Measurements from ENCODE around the gene SRD5A1. TPM values are rescaled to one million over a fixed set of nuclear protein-coding genes. Genes with fewer than 3 reads are reported as not detected.

Gene SRD5A1
- total RNA-seq, 2 experiments from 2014 or later: 14.1 to 14.3 TPM

DNA sequence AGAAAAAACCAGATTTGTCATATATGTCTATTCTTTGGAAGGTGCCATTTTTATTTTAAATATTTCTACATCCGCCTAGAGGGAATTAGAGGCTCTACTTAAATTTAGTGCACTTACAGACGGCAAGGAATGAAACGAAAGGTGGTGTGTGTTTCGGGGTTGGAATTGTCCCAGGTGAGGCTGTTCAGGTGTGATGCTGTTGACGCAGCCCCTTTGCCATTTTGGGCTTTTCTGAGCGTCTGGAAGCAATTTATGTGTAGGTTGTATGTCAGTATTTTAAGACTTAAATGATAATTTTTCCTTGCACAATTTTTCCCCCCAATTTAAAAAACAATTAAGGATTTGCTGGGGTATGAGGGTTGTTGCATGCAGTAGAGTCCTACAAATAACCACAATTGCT lies 82.0 kb downstream of the SRD5A1 start:
- H3K4me3 Mint-ChIP-seq: peak overlapping the region; percentile 86
- peak overlapping the region; percentile 75 for H3K27ac Mint-ChIP-seq
- H3K27me3 Mint-ChIP-seq: no peaks in the 10 kb centered on the region
- H3K36me3 Mint-ChIP-seq: peaks cover 32% of the 10 kb centered on the region
- no peaks in the 10 kb centered on the region for H3K9me3 Mint-ChIP-seq
- peaks cover 50% of the 10 kb centered on the region for H3K4me1 Mint-ChIP-seq
- no peak for DNase-seq

DNA sequence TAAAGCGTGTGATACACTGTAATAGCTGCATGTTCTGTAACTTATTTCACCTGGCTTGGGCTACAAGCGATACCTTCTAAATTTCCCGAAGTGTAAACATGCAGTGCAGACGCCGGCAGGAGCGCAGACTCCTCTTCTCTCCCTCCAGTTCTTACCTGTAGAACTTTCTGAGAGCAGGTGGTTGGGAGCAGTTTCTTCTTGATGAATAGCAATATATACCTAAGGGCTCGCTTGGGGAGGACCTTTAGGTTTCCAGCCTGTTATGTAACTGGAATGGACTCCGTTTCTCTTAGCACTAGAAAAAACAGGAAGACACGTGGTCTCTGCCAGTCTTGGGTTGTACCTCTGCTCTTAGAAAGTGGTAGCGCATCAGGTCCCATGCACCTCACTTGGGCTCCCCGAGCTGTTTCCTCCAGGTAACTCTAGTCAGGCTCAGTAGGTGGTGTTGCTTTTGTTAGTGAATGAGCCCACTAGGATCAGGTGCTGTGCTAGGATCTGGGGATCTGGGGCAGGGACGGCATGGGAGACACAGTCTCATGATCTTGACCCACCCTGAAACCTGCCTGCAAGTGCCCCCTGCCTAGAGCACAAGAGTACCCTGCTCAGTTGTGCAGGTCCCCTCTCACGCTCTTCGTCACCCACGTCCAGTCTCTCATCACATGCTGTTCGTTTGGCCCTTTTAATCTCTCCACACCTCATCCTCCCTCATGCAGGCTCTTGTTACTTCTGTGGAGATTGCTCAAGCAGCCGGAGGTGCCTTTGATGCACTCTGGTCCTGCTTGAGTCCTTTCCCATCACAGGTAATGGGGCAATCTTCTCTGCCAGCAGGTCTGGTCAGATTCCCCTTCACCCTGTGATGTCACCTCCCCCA lies 82.8 kb downstream of the SRD5A1 start:
- H3K4me3 Mint-ChIP-seq: peak overlapping the region; percentile 86
- H3K4me1 Mint-ChIP-seq: peaks cover 55% of the 10 kb centered on the region
- H3K9me3 Mint-ChIP-seq: no peaks in the 10 kb centered on the region
- H3K27me3 Mint-ChIP-seq: no peaks in the 10 kb centered on the region
- no peak overlapping the region for H3K27ac Mint-ChIP-seq
- DNase-seq: no peak
- H3K36me3 Mint-ChIP-seq: peaks cover 32% of the 10 kb centered on the region

DNA sequence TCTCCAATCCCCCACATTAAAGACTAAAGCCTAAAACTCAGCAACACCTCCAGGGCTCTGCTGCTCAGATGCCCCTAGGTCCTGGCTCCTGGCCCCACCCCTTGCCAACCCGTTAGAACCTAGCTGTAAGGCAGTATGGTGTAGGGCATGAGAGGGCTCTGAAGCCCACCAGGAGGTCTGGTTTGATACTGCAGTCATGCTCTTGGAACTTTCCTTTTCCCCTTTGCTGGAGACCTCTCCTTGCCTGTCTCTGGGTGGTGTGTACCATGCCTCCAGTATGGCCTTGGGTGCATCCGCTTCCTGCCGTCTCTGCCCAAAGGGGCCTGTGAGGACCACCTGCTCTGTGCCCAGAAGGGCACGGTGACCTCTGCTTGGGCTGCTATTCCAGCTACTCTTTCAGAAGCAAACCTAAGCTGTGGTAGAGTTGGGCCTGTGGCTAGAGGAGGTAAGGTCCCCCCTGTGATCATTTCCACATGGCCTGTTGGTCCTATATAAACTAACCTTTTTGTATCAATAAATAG lies 83.4 kb downstream of the SRD5A1 start:
- DNase-seq: no peak
- Mint-ChIP-seq H3K4me1 (peaks cover 56% of the 10 kb centered on the region), H3K27me3 (no peaks in the 10 kb centered on the region), H3K9me3 (no peaks in the 10 kb centered on the region), H3K4me3 (peak overlapping the region; percentile 86), H3K36me3 (peaks cover 33% of the 10 kb centered on the region), H3K27ac (no peak overlapping the region)

DNA sequence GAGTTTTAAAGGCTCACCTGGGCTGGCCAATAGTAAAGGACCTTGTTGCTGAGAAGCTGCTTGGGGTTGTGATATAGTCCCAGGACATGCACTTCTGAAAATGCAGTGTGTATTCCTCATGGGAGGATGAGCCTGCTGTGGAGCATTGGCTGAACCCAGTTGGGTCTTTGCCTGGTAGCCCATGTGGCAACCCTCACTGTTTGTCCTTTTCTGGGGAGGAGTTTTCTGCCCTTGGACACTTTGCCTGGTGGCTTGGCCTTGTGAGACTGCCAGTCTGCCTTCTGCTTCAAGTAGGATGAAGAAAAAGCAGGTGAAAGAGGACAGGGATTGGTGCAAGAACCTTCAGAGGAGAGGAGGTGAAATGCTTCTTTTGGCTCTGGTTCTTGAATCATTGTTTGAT lies 84.0 kb downstream of the SRD5A1 start:
- H3K36me3 Mint-ChIP-seq: peaks cover 33% of the 10 kb centered on the region
- H3K27ac Mint-ChIP-seq: peak overlapping the region; percentile 34
- no peak for DNase-seq
- H3K27me3 Mint-ChIP-seq: no peaks in the 10 kb centered on the region
- H3K9me3 Mint-ChIP-seq: no peaks in the 10 kb centered on the region
- H3K4me1 Mint-ChIP-seq: peaks cover 57% of the 10 kb centered on the region
- no peak overlapping the region for H3K4me3 Mint-ChIP-seq

DNA sequence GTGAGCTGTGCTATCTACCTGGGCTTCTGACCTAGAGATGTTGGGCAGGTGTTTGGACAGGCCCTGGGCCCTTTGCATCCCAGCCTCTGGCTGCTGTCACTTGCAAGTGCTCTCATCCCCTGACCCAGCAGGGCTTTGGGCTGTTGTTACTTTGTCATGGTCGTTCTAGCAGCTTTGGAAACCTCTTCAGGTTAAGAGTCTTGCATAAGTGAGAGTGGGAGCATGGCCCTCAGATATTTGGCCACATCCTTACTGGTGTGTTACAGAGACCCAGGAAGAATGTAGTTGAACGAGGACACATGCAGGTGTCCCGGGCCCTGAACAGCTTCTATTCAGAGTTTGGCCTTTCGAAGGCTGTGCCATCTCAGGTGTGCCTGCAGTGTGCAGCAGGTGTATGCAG lies 84.4 kb downstream of the SRD5A1 start:
- peaks cover 33% of the 10 kb centered on the region for H3K36me3 Mint-ChIP-seq
- no peak overlapping the region for H3K4me3 Mint-ChIP-seq
- no peaks in the 10 kb centered on the region for H3K27me3 Mint-ChIP-seq
- H3K27ac Mint-ChIP-seq: no peak overlapping the region
- DNase-seq: no peak
- H3K4me1 Mint-ChIP-seq: peaks cover 61% of the 10 kb centered on the region
- H3K9me3 Mint-ChIP-seq: no peaks in the 10 kb centered on the region

DNA sequence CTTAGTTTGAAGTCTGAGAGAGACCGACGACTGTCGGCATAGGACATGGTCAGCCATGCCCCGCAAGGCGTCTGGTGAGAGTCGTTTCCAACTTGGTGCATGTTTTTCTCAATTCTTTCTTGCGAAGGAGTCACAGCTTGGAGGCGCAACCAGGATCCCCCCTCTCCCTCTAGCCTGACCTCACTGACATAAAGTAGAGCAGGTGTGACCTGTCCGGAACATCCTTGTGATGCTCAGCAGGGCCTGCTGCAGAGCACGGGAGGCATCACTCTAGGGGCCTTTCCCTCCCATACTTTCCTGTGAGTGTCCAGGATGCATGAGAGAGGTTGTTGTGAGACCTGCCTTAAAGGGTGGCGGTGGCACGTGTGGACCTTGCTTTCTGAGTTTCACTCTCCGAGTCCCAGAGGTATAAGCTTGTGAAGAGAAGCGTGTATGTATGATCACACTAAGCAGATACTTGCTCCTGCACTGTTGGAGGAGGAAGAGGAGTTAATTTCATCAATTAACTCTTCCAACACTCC lies 85.0 kb downstream of the SRD5A1 start:
- Mint-ChIP-seq H3K4me3 (peak overlapping the region; percentile 42), H3K27me3 (no peaks in the 10 kb centered on the region), H3K27ac (no peak overlapping the region), H3K9me3 (no peaks in the 10 kb centered on the region), H3K36me3 (peaks cover 33% of the 10 kb centered on the region), H3K4me1 (peaks cover 62% of the 10 kb centered on the region)
- DNase-seq: no peak

DNA sequence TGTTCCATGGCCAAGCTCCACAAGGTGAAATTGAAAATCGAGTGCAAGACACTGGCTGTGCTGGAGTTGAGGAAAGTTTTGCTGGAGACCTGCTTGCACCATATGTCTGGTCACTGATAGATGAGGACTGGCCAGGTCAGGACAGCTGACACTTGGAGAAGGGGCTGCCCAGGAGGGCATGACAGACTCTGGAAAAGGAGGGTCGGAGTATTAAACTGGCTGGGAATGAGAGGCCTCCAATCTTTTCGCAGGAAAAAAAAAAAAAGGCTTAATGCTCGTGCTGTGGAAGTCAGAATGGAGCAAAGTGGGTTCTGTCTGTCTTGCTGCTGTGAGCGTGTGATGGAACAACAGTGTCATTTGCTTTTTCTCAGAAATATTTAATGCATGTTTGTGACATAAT lies 85.5 kb downstream of the SRD5A1 start:
- Mint-ChIP-seq H3K9me3 (no peaks in the 10 kb centered on the region), H3K36me3 (peaks cover 33% of the 10 kb centered on the region), H3K27me3 (no peaks in the 10 kb centered on the region), H3K4me1 (peaks cover 67% of the 10 kb centered on the region), H3K4me3 (peak overlapping the region; percentile 29), H3K27ac (no peak overlapping the region)
- DNase-seq: no peak

DNA sequence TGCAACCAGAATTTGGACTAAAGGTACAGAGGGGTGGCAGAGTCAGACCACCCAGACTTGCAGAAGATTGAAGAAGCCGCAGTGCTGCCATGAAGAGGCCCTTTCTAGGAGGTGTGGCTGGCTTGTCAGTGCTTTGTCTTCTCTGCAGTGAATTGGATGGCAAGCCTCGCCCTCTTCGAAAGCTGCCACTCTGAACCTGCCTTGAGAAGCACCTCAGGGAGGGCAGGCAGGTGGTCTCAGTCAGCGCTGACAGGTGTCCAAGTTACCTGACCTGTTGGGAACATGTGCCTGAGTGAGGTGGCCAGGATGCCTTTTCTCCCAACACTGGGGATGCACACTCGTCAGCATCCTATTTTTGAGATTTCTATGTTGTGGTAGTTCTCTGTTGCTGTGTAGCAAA lies 86.2 kb downstream of the SRD5A1 start:
- Mint-ChIP-seq H3K4me1 (peaks cover 71% of the 10 kb centered on the region), H3K36me3 (peaks cover 37% of the 10 kb centered on the region), H3K9me3 (no peaks in the 10 kb centered on the region), H3K27ac (no peak overlapping the region), H3K27me3 (no peaks in the 10 kb centered on the region), H3K4me3 (no peak overlapping the region)
- no peak for DNase-seq

DNA sequence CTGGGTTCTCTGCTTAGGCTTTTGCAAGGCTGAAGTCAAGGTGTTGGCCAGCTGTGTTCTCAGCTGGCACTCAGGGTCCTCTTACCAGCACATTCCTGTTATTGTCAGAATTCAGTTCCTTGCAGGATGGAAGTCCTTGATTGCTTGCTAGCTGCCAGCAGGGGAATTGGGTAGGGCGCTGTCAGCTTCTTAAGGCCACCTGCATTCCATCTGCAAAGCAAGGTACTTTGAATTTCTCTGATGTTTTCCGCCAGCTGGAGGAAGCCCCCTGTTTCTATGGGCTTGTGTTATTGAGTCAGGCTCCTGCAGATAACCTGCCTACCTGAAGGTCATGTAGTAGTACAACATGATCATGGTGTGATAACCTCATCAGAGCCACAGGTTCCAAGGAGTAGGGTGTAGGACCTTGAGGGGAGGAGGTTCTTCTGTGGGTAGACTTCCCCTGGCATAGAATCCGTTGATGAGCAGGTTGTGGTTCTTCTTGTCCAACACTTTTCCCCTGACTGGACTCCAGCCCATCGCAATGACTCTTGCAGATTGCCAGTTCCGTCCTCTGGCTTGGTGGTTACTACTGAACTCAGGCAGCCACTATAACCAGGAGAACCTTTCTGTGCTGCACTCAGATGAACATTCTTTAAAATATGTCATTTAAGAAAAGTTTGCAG lies 86.8 kb downstream of the SRD5A1 start:
- Mint-ChIP-seq H3K4me1 (peaks cover 72% of the 10 kb centered on the region), H3K27me3 (no peaks in the 10 kb centered on the region), H3K9me3 (no peaks in the 10 kb centered on the region), H3K36me3 (peaks cover 35% of the 10 kb centered on the region), H3K4me3 (no peak overlapping the region), H3K27ac (no peak overlapping the region)
- DNase-seq: no peak

DNA sequence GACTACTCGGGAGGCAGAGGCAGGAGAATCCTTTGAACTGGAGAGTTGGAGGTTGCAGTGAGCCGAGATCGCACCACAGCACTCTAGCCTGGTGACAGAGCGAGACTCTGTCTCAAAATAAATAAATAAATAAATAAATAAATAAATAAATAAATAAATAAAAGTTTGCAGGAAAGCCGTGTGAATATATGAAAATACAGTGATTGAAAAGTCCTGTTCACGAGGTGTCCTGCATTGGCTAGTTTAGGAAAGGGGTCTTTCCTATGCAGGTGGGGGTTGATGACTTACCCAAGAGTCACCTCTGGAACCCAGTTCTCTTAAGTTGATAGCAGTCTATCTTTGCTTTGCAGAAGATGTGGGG lies 87.3 kb downstream of the SRD5A1 start:
- Mint-ChIP-seq H3K27ac (no peak overlapping the region), H3K36me3 (peaks cover 31% of the 10 kb centered on the region), H3K27me3 (no peaks in the 10 kb centered on the region), H3K4me1 (peaks cover 73% of the 10 kb centered on the region), H3K9me3 (no peaks in the 10 kb centered on the region), H3K4me3 (no peak overlapping the region)
- DNase-seq: no peak

DNA sequence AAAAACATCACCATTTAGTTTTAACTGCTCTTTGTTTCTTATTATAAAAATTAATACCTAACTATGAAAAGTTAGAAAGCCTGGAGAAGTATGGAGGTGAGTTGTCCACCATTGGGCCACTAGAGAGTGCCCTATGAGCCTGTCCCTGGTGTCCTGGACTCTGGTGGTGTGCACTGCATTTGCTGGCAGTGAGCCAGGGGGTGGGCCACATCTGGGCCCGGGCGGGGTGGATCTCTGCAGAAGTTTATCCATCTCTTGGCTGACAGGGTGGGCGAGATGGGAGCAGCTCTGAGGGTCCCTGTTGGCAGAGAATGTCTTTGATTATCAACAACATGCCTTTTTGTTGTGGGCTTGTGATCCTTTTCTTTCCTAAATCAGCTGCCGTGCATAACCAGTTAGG lies 88.2 kb downstream of the SRD5A1 start:
- H3K36me3 Mint-ChIP-seq: peaks cover 27% of the 10 kb centered on the region

DNA sequence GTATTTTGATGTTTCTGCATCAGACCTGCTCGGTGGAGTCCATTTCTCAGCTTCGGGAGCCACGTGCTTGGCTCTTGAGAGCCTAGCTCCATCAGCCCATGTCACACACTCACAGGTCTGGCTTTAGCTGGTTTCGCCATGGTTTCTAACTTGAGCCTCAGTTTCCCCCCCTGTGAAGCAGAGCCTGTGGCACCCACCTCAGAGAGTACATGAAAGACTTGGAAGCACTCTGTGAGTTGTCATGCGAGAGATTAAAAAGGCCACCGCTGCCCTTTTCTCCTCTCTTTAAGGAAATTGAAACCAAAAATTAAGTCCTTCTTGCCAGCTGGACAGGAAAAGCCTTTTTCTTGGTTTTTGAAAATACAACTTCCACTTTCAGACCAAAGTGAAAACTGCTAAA lies 88.8 kb downstream of the SRD5A1 start:
- Mint-ChIP-seq H3K4me3 (peak overlapping the region; percentile 6), H3K4me1 (peaks cover 75% of the 10 kb centered on the region), H3K27ac (peak overlapping the region; percentile 79), H3K9me3 (no peaks in the 10 kb centered on the region), H3K36me3 (peaks cover 25% of the 10 kb centered on the region), H3K27me3 (no peaks in the 10 kb centered on the region)
- no peak for DNase-seq

More for the DNA sequence above, 88.2 kb downstream of the SRD5A1 start:
- peaks cover 73% of the 10 kb centered on the region for H3K4me1 Mint-ChIP-seq
- no peak for DNase-seq
- H3K27ac Mint-ChIP-seq: peak overlapping the region; percentile 79
- no peak overlapping the region for H3K4me3 Mint-ChIP-seq
- H3K27me3 Mint-ChIP-seq: no peaks in the 10 kb centered on the region
- no peaks in the 10 kb centered on the region for H3K9me3 Mint-ChIP-seq

DNA sequence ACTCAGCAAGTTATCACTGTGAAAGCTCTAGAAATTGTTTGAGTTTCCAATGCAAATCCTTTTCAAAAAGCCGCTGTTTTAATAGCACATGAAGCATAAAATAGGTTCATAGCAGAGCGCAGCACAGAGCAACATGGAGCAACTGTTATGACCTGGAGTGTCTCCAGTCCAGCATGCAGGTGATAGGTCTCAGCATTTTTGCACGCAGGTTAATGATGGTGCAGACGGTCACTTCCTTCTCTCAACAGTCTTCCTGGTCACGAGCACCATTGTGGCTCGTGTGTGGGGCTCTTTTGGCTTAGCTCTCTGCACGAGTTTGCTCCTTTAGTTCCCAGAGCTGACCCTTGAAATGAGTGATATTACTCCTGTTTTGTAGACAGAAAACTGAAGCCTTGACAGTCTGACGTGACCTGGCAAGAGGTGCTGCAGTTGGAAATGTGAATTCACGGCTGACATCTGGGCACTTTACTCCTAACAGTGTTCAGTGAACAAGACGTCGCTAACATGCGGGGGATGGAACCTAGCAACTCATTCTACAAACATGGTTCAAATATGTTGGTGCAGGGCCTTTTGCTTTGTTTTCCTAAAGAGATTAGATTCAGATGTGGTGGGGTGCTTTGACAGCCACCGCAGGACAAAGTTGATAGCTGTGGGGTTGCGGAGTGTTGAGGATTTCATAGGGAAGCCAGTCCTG lies 90.0 kb downstream of the SRD5A1 start:
- Mint-ChIP-seq H3K4me1 (peaks cover 74% of the 10 kb centered on the region), H3K9me3 (no peaks in the 10 kb centered on the region), H3K36me3 (peaks cover 24% of the 10 kb centered on the region), H3K27ac (no peak overlapping the region), H3K4me3 (no peak overlapping the region), H3K27me3 (no peaks in the 10 kb centered on the region)
- DNase-seq: no peak

DNA sequence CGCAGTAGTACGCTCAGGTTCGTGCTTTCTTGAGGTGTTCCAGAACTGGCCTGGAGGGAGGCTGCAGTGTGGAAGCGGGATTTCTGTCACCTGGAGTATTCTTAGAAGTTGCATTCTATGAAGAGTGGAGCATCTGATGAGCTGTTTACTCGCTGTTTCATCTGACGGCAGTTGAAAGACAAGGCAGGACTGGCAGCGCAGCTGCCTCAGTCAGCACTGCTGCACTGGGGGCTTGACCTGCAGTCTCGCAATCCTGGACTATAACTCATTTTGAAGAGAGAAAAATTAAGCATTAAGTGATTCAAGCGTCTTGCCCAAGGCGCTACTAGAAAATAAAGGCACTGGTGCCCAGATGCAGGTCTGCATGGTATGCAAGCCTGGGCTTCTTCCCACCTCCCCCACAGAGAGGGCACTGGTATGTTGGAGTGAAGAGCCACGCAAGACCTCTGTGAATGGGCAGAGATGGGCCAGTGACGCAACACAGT lies 90.6 kb downstream of the SRD5A1 start:
- Mint-ChIP-seq H3K36me3 (peaks cover 19% of the 10 kb centered on the region), H3K4me1 (peaks cover 73% of the 10 kb centered on the region), H3K27me3 (no peaks in the 10 kb centered on the region), H3K27ac (no peak overlapping the region), H3K9me3 (no peaks in the 10 kb centered on the region), H3K4me3 (no peak overlapping the region)
- no peak for DNase-seq

Data from activated naive CD8-positive, alpha-beta T cell treated with anti-CD3 and anti-CD28 coated beads for 36 hours (primary cell).